ENCODE results near the gene ATP2C2.
"Not testable (repeated sequence)": the region's sequence is repeated elsewhere in the genome, so short reads cannot be mapped to it uniquely, and the experiment has no call there.

Gene ATP2C2

DNA sequence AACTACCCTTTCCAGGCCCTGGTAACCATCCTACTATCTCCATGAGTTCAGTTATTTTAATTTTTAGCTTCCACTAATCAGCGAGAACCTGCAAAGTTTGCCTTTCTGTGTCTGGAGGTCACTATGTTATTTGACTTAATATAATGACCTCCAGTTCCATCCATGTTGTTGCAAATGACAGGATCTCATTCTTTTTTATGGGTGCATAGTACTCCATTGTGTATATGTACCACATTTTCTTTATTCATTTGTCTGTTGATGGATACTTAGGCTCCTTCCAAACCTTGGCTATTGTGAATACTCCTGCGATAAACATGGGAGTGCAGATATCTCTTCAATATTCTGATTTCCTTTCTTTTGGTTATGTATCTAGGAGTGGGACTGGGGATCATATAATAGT lies 31.6 kb downstream of the ATP2C2 start:
- not testable (repeated sequence) for DNase-seq

DNA sequence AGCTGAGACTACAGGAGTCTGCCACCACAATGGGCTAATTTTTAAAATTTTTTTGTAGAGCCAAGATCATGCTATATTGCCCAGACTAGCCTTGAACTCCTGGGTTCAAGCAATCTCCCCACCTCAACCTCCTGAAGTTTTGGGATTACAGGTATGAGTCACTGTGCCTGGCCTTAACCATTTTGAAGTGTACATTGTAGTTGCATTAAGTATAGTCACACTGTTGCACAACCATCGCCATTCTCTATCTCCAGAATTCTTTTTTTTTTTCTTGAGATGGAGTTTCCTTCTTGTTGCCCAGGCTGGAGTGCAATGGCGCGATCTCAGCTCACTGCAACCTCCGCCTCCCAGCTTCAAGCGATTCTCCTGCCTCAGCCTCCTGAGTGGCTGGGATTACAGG lies 35.1 kb downstream of the ATP2C2 start:
- DNase-seq, result not testable (repeated sequence)

DNA sequence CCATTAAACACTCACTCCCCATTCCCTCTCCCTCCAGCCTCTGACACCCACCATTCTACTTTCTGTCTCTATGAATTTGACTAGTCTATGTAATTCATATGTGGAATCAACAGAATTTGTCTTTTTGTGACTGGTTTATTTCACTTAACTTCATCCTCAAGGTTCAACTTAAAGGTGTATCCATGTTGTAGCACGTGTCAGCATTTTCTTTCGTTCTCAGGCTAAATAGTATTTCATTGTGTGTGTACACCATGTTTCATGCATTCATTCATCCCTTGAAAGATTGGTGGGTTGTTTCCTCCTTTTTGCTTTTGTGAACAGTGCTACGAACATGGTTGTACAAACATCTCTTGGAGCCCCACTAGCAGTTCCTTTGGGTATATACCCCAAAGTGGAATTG lies 36.0 kb downstream of the ATP2C2 start:
- no peak for DNase-seq

DNA sequence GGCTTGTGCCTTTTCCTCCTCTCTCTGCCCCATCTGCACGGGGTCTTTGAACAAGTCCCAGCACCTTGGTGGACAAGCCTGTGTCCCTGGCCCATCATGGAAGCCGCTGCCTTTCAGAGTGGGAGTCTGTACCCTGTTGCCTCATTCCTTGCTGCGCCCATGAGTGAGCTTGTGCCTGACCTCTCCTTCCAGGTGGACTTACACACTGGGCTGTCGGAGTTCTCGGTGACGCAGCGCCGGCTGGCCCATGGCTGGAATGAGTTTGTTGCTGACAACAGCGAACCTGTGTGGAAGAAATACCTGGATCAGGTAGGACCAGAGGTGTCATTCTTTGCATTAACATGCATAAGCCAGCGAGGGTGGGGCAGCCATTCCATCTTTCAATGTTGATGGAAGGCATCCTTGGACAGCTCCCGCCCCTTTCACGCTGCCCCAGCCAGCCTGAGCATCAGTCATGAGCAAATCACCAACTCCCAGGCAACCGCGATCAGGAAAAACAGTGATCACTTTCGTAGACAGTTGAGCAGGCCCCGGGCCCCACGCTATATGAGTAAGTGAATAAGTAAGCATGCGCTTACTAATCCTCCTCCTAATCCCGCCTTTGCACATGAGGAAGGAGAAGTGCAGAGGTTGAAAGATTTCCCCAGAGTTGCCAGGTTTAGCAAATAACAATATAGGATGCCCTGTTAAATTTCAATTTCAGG lies 36.8 kb downstream of the ATP2C2 start:
- no peak for DNase-seq

DNA sequence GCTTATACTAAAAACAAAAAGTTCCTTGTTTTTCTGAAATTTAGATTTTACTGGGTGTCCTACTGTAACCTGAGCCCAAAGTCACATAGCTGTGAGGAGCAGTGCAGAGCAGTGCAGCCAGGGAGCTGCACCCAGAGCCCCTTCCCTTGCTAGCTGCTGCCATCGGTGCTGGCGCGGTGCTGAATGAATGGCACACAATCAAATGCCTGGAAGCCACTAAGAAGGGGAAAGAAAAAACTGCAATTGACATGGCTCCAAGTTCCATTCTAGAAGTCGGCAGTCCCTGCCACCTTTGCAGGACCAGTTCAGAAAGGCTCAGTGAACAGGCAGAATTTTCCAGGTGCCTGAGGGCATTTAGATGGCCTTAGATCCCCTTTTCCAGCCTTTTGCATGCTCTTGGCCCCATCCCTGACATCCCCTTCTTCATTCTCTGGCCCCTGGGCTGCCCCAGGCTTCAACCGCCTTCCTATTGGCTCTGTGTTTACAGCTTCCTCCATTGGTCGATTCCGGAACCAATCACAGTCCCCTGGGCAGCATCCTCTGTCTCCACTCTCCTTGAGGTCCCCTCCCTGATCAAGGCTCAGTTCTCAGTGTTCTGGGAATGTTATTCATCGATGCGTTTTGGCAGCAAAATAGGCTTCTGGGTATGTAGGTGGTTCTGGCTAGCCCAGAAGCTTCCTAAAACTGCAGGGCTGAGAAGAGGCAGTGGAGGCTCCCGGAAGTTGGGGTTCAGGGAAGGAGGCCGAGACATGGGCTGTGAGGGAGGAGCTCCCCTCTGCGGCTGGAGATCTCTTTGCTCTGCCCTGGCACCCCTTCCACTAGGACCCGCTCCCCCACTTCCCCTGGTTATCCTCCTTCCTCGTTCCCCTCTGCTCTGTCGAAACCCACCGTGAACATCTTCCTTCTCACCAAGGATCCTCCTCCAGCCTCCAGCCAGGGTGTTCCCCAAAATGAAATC lies 37.9 kb downstream of the ATP2C2 start:
- DNase-seq, result no peak

DNA sequence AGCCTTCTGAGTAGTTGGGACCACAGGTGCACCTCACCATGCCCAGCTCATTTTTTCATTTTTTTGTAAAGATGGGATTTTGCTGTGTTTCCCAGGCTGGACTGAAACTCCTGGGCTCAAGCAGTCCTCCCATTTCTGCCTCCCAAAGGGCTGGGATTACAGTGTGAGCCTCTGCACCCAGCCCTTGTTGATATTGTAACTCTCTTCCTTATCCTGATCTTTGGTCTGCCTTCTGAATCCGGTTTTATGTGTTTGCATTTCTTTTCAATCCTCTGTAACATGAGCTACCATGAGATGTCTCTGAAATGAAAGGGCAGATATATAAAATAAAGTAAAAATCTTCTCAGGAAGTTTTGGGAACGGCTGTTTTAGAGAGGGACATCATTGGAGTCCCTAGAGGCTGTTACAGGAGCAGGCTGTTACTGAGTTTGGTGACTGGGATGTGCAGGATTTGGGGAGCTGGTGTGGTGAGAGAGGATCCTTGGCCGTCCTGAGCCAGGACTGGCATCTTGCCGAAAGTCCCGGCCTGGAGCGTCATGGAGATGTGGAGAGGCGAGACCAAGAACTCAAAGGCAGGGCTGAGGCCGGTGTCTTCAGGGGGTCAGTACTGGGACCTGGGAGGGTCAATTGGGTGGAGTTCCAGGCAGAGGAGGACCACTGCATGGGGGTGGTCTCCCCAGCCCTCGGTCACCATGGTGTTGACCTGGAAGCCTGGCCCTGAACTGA lies 39.4 kb downstream of the ATP2C2 start:
- DNase-seq, result no peak

DNA sequence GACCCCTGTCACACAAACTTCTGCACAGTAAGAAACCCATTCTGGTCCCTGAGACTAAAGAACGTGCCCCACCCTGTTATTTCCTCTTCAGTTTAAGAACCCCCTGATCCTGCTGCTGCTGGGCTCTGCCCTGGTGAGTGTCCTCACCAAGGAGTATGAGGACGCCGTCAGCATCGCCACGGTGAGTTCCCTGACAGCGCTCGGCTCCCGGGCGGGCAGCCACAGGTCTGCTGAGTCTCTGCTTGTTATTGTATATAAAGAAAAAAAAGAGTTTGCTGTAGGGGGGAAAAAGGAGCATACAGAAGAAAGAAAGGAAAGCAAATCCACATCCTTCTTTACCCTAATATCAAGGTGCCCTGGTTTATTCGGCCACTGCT lies 40.0 kb downstream of the ATP2C2 start:
- no peak for DNase-seq

DNA sequence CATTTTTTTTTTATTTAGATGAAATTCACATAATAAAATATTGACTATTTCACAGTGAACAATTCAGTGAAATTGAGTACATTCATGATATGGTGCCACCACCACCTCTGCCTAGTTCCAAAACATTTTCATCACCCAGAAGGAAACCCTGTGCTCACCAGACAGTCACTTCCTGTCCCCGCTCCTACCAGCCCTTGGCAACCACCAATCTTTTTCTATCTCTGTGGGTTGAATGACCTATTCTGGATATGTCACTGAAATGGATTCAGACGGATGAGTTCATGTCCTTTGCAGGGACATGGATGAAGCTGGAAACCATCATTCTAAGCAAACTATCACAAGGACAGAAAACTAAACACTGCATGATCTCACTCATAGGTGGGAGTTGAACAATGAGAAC lies 40.5 kb downstream of the ATP2C2 start:
- DNase-seq, result no peak

DNA sequence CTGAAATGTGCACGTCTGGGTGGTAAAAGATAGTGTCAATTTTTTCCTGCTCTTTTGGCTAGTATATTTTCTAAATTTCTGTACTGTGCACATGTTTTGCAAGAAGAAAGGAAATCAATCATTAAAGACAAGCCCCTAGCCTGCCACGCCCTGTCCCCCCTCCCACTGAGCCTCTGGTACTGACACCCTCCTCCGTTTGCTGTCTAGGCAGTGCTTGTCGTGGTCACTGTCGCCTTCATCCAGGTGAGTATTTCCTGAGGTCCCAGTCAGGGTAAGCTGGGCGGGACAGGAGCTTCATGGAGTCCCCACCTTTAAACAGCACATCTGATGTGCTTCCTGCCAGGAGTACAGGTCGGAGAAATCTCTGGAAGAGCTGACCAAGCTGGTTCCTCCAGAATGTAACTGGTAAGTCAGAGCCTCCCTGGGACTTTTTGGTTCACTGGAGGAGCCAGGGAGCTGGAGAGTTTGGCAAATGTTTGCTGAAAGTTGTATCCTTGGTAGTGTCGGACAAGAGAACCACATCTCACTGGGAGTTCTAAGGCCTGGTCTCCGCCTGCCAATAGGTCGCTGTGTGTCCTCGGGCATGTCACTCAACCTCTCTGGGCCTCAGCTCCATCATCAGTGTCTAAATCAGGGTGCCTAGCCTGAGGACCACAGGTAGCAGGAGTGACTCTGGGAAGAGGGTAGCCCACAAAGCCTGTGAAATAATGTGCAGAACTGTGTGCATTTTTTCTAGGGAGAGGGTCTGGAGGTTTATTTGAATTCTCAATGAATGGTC lies 42.2 kb downstream of the ATP2C2 start:
- DNase-seq, result no peak

DNA sequence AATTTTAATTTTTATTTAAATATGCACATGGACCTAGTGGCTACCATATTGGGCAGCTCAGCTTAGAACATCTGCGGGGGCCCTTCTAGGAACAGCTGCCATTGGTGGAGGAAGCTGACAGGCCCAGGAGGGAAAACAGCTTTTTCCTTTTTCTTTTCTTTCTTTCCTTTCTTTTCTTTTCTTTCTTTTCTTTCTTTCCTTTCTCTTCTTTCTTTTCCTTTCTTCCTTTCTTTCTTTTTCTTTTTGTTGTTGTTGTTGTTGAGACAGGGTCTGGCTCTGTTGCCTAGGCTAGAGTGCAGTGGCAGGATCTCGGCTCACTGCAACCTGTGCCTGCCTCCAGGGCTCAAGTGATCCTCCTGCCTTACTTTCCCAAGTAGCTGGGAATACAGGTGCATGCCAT lies 43.4 kb downstream of the ATP2C2 start:
- DNase-seq, result no peak

DNA sequence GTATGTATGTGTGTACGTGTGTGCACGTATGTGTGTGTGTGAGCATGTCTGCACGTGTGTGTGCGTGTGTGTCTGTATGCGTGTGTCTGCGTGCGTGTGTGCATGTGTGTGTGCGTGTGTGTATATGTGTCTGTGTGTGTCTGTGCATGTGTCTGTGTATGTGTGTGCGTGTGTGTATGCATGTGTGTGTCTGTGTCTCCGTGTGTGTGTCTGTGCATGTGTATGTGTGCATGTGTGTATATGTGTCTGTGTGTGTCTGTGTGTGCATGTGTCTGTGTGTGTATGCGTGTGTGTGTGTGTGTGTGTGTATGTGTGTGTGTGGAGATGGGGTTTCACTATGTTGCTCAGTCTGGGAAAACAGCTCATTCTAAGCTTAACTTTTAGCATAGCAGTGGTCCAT lies 43.9 kb downstream of the ATP2C2 start:
- DNase-seq, result no peak

DNA sequence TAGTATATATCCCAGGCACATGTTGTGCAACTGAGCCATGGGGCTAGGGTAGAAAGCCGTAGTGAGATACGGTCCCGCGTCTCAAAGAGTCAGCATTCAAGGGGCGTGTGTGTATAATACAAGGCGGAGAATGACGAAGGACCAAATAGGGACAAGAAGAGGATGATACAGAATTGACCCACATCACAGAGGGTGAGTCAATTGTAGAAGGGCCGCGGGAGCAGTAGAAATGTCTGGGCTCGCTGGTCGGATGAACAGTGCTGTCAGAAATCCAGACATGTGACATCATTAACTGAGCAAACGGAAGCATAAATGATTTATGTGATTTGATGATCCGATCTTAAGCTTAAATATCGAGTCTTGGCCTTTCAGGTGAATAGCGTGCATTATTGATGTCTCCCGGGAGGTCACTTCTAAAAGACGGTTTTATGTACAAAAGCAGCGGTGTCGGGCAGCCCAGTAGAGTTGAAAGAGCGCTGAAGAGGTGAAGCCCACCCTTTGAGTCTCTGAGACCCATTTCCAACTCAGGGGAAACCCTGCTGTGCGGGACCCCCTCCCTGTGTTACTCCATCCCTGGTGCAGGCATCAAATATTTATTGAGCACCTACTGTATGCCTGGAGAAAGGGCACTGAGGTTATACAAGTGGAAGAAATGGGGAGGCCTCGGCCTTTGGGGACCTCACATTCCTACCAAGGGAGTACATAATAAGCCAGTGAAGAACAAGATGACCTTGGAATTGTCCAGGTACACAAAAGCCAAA lies 45.1 kb downstream of the ATP2C2 start:
- DNase-seq, result no peak

DNA sequence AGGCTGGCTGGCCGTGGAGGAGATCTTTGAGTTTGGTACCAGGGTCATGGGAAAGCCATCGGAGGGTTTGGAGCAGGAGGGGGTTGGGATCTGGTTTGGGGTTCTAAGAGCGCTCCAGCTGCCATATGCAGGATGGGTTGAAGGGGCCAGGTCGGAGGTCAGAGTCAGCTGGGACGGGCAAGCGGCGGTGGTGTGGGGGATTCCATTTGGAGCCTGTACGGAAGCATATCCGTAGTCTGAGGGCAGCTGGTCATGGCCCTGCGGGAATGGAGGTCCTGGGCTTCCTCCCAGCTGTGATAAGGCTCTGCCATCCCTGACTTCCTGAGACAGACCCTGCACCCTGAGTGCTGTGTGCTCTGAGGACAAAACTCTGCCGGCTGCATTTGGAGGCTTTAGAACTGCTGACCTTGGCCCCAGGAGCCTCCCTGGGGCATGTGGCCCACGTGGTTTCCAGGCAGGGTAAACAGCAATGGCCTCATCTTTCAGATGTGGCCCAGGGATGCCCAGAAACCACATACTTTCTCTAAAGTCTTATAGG lies 46.5 kb downstream of the ATP2C2 start:
- no peak for DNase-seq

DNA sequence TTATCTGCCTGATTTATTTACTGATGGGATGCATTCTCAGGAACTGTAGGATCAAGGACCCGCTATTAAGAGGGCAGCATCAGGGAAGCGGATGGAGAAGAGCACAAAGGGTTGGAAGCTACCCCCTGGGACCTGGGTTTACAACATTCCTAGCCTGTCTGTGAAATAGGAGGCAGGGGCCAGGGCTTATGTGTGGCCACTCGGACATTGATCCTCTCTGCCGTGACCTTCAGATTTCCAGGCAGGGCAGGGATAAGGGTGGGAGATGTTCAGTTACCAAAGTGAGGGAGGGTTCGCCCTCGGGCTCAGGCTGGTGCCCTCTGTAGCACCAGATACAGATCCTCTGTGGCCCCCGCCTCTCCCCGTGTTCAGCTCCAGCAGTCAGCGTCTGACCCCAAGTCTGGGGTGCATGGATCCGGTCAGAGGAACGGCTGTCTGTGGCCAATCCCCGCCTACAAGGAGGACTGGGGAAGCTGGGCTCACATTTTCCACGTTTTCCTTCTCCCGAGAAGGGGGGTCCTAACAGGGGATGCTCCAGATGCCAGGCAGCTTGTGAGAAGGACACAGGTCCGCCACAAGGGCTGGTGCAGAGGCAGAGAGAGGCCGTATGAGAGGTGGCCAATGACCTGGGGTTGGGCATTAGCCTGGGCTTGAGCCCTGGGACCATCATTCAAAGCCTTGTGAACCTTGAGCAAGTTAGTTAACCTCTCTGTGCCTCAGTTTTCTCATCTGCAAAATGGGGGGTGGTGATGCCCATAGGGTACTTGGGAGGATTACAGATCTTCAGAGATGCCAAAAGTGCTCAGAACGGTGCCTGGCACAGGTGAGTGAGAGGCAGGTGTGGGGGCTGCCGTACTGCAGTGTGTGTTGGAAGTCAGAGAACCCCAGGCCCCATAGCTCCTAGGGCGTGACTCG lies 48.3 kb downstream of the ATP2C2 start:
- no peak for DNase-seq

DNA sequence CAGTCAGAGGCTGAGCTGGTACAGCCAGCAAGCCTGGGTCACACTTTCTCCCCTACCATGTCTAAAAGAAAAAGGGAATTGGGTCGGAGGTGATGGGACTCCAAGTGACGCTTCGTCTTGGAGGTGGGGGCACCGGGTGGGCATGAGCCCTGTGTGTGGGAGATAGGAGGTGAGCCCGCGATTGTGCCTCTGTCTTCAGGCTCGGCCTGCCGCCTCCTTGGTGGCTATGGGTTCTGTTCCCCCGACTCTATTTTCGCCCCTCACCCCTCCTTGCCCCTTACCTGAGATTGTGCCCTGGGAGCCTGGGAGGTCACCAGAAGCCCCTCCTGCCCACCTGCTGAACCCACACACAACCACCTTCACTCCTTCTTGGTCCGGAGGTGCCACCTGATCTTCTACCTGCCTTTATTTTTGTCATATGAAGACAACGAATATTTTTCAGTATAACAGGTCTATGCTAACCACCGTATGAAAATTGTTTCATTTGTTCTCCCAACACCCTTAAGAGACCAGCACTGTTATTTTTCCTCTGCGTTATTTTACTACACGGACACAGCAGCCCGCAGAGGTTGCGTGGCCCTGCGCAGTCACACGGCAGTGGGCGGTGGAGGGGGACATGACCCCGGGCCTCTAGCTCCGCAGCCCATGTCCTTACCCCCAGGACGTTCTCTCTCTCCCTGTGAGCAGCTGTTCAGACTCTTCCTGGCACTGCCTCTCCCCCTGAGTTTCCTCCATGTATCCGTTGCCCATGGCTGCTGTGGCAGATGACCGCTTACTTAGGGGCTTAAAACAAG lies 49.9 kb downstream of the ATP2C2 start:
- no peak for DNase-seq

DNA sequence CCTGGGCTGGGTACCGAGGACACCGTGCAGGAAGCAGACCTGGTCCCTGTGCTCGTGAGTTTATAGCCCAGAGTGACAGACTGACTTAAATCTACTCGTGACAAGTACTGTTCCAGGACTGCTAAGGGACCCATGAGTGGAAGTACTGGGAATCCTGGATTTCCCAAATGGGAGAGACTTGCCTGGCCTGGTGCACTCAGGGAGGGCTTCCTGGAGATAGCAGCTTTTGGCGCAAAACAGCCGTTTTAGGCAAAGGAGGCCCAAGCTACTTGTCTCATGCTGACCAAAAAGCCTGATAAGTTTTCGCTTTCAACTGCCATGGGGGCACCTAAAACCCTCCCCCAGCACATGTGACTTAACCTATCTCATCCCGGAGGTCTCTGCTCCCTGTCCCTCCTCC lies 51.4 kb downstream of the ATP2C2 start:
- DNase-seq, result no peak

DNA sequence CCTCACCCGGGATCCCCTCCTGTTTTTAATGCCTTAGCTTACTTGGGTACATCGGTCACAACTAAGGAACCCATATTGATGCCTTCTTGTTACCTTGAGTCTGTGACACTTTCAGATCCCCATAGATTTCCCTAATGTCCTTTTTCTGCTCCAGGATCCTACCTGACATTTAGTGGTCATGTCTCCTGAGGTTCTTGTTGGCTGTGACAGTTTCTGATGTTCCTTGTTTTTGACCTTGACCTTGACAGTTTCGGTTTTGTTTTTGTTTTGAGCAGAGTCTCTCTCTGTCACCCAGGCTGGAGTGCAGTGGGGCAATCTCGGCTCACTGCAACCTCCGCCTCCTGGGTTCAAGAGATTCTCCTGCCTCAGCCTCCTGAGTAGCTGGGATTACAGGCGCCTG lies 52.2 kb downstream of the ATP2C2 start:
- not testable (repeated sequence) for DNase-seq

DNA sequence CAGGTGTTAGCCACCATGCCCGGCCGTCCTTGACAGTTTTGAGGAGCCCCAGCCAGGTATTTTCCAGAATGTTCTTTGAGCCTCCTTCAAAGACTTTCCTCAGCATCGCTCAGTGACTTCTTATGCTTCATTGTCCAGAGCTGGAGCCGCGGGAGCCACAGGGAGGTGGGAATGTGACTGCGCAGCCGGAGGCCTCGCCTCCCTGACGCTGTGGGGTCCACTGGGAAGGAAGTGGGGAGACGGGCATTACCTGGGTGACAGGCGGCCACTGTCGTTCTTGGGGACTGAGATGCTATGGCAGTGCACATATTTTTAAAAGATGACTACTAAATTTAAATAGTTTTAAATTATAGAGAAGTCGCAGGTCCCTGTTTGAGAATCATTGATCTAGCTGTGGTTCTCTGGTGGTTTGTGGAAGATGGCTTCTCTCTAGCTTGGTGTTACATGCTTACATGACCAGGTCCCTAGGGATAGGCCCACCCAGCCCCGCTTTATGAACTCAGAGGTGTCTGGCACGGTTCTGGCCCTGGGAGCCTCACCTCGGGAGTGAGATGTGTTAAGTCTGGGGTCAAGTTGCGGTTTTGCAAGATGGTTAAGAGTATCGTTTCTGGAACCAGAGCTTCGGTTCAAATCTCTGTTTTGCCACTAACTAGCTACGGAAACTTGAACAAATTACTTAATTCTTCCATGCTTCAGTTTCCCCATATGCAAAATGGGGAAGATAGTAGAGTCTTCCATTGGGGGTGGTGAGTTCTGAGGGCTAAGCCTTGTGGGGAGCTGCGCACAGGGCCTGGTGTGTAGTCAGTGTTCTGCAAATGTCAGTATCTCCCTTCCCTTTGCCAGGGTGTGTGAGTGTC lies 53.0 kb downstream of the ATP2C2 start:
- no peak for DNase-seq

DNA sequence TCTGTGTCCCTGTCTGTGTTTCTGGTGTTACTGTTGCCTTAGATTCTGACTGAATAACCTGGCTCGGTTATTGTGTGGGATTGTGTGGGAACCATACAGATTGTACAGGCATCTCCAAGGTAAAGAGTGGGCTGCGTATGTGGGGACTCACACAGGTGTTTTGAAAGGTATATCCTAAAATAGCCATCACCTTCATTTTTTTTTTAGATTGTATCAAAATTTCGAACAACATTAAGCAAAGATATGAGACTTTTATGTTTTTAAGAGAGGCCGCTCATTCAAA lies 53.5 kb downstream of the ATP2C2 start:
- DNase-seq, result no peak
